ENCODE results near the gene DYNLL1. TPM values are rescaled to one million over a fixed set of nuclear protein-coding genes. Genes with fewer than 3 reads are reported as not detected.
"Not testable (repeated sequence)": the region's sequence is repeated elsewhere in the genome, so short reads cannot be mapped to it uniquely, and the experiment has no call there.

The DYNLL1 gene
- 100 to 1,000 TPM; 492 to 541 (median 519) TPM for polyA plus RNA-seq (ENCODE audit: insufficient read length in 4 of 4)

GRCh38 chr12:120495731-120496412, at the start of gene DYNLL1:
Gene DYNLL1, plus strand, starts transcription at chr12:120496113. Its CDS starts 309 bp downstream, at chr12:120496422.
- peak; percentile 94 to 98 (median 96) for DNase-seq (ENCODE audit: low read depth in 4 of 4, low spot score in 3 of 4)

GRCh38 chr12:120446844-120447178, 49.1 kb upstream of the DYNLL1 start:
- DNase-seq (ENCODE audit: low read depth in 4 of 4, low spot score in 3 of 4), result not testable (repeated sequence)

DNA sequence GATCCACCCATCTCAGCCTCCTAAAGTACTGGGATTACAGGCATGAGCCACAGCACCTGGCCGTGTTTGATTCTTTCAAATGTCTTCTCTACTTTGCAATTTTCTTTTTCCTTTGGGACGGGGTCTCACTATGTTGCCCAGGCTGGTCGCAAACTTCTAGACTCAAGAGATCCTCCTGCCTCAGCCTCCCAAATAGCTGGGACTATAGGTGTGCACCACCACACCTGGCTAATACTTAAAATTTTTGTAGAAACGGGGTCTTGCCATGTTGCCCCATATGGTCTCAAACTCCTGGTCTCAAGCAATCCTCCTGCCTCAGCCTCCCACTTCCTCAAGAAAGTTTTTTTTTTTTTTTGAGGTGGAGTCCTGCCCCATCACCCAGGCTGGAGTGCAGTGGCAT, 47.9 kb upstream of the DYNLL1 start:
- no peak for DNase-seq (ENCODE audit: low read depth in 4 of 4, low spot score in 3 of 4)

- DNase-seq (ENCODE audit: low read depth in 4 of 4, low spot score in 3 of 4), result not testable (repeated sequence)
Observed at GRCh38 chr12:120452524-120452923, 43.4 kb upstream of the DYNLL1 start.

DNA sequence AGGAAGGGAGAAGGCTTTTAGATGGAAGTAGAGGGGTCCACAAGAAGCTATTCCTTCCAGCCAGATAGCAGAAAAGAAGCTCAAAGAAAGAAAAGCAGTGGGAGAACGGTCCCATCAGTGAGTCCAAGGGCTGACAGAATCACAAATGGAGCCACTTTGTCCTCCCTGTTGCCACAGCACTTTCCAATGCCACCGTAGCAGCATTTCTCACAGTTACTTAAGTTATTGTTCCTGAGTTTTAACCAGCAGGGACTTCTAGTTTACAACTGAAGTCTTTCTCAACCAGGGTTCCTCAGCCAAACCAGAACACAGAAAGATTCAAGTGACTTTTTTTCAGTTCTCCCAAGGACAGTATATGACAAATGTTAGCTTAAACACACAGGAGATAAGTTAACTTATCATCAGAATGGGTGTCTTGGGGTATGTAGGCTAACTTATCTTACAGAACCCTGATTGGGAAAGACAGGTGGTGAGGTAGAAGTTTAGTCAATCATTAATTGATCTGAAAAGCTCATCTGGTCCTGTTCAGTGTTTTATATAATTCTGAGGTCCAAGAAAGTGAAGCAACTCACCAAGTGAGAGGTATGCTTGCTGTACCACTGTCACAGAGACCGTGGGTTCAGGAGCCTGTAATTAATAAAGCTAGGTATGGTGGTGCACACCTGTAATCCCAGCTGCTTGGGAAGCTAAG, 42.7 kb upstream of the DYNLL1 start:
- DNase-seq (ENCODE audit: low read depth in 4 of 4, low spot score in 3 of 4), result no peak

- DNase-seq (ENCODE audit: low read depth in 4 of 4, low spot score in 3 of 4), result no peak
Observed at GRCh38 chr12:120453977-120454376, 41.9 kb upstream of the DYNLL1 start.

DNA sequence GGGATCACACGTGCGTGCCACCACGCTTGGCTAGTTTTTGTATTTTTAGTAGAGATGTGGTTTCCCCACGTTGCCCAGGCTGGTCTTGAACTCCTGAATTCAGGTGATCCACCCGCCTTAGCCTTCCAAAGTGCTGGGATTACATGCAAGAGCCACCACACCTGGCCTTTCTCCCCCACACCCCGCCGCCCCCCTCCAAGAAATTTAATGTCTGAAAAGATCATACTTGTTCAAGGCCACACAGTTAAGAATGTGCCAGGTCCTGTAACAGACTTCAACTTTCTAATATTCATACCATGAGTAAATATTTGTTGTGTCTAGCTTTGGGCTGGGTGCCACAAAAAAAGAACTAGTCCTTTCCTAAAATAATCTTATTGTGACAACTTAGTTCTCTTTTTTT, 40.6 kb upstream of the DYNLL1 start:
- DNase-seq (ENCODE audit: low read depth in 4 of 4, low spot score in 3 of 4), result no peak

DNA sequence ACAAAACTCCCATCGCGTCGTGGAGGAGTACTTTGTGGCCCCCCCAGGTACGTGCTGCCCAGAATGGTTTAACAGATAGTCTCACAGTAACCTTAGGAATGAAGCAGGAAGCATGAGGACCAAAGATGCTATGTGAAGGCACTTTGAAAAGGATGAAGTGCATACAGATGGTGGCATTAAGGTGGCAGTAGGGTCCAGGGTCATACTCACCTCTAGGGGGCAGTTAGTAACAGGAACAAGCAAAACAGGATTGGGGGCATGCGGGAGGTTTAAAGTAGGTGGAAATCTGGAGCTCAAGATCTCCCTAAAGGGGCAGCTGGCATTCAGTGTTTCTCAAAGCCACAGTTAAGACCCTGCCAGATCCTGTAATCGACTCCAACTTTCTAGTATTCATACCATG, 38.8 kb upstream of the DYNLL1 start:
- DNase-seq (ENCODE audit: low read depth in 4 of 4, low spot score in 3 of 4), result no peak

- no peak for DNase-seq (ENCODE audit: low read depth in 4 of 4, low spot score in 3 of 4)
Observed at GRCh38 chr12:120460157-120460556, 35.8 kb upstream of the DYNLL1 start.

DNA sequence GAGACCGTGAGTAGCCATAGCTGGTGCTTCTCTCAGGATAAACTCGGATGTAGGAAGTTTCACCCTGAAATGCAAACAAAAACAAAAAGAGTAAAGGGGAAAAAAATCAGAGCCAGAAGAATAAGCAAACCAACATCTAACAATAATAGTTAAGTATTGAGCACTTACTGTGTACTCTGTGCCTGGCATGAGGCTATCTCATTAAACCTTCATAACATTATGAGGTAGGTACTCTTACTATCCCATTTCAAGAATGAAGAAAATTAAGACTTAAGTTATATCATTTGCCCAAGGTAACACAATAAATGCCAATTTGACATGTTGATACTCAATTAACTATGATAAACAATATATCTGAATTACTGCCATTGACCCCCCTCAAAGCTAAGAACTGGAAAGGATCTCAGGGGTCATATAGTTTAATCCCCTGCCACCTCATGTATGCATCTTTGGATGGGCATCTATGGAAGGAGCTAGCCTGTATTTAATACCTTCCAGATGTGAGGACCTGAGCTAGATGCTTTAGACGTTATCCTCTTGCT, 33.7 kb upstream of the DYNLL1 start:
- no peak for DNase-seq (ENCODE audit: low read depth in 4 of 4, low spot score in 3 of 4)

DNA sequence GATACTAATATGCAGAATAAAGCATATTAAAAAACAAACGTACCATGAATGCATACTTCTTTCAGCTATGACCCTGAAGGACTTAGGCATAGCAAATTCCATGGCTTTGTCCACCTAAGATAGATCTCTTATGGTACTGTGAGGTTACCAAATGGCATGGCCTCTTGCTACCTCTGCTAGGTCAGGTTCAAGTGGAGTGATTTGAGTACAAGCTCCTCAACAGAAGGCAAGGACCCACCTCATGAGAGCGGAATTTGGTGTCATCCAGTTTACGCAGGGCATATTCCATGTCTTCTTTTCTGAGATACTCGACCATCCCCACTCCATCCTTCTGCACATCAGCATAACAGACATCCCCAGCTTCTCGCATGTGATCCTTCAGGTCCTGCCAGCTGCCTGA, 32.2 kb upstream of the DYNLL1 start:
- DNase-seq (ENCODE audit: low read depth in 4 of 4, low spot score in 3 of 4), result no peak

GRCh38 chr12:120465756-120466155, 30.2 kb upstream of the DYNLL1 start:
- no peak for DNase-seq (ENCODE audit: low read depth in 4 of 4, low spot score in 3 of 4)

- no peak for DNase-seq (ENCODE audit: low read depth in 4 of 4, low spot score in 3 of 4)
Observed at GRCh38 chr12:120466560-120467315, 29.2 kb upstream of the DYNLL1 start.

DNA sequence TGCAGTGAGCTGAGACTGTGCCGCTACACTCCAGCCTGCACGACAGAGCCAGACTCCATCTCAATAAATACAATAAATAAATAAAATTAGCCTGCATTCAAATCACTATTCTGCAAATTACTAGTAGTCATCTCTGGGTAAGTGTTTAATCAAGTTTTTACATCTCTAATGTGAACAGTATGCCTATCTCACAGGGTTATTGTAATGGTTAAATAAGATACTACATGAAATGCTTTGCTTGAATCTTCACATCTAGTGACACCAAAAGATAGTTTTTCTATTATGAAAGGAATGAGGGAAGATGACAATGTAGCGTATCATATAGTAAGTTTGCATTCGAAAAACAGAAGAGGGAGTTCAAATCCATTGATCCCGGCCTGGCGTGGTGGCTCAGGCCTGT, 28.5 kb upstream of the DYNLL1 start:
- no peak for DNase-seq (ENCODE audit: low read depth in 4 of 4, low spot score in 3 of 4)

DNA sequence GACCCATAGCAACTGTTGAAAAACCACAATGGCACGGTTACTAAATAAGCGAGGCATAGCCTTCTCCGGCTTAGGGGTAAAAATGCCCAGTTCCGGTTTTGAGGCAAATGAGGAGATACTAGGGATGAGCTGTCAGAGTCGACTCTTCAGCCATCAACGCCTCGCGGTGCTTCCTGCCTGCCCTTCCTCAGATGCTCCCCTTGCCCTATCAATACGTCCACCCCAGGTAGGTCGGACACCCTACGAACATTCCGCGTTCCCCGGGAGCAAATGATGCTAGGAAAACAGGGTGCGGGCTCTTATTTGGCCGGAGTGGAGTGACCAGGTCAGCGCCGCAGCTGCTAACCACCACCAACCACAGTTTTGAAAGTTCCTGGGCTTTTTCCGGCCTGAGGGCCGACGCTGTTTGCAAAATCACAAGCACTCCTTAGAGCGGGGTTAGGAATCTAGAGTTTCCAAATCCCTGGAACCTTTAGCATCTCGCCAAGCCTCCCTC, 27.5 kb upstream of the DYNLL1 start:
- DNase-seq (ENCODE audit: low read depth in 4 of 4, low spot score in 3 of 4), result peak in 1 of 4 donors; percentile 28

DNA sequence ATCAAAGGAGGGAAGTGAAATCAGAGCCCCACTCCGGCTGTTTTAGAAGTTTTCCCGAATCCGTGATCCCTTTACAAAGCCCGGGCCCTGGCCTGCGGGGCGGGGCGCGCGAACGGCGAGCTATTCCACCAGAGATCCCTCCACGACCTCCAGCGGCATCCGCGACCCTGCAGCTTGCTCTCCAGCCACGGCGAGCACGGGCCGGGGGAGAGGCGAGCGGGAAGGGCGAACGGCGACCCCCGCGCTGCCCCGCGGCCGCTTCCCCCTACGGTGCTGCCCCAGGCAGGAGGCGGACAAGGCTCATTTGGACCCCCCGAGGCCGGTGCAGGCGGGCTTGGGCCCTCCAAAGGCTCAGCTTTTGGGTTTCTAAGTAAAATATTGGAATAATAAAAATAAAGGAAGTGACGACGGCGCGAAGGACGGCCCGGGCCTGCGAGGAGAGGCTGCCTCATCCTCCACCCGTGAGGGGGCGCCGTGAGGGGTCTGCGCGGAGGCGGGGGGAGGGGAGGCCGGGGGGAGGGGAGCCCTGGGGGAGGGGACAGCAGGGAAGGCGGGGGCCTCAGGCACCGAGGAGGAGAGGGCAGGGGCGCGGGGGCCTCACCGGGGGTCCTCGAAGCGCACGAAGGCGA, 27.0 kb upstream of the DYNLL1 start:
- peak in 1 of 4 donors; percentile 27 for DNase-seq (ENCODE audit: low read depth in 4 of 4, low spot score in 3 of 4)

DNA sequence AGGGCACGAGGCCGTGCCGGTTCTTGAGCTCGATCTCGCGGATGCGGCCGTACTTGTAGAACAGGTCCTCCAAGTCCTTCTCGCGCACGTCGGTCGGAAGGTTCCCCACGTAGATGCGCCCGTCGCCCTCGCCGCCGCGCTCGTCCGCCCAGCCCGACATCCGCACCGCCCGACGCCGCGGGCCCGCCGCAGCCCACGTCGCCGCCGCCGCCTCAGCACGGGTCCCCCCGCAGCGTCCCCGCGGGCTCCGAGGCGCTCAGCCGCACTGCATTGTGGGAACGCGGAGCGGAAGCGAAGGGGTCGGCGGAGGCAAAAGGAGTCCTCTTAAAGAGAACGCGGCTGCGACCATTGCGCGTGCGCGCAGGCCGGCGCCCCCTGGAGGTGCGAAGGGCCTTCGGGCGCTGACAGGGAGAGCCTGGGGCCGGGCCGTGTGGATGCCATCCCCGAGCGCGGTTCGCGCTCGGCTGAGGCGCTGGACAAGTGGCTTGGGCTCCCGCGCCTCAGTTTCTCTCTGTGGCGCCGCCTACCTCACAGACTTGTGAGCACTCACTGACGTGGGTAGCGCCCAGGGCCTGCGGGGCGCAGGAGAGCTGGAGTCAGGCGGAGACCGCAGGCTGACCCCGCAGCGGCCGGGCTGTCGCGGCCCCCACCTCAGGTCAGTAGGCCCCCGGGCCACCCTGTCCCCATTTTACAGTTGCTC, 26.3 kb upstream of the DYNLL1 start, which contains the start of gene SRSF9:
TSS of gene SRSF9 (minus strand) at position 299 of the 700 bp plus-strand sequence. CDS start at position 160, 139 bp downstream.
- peak; percentile 93 to 98 (median 94) for DNase-seq (ENCODE audit: low read depth in 4 of 4, low spot score in 3 of 4)

DNA sequence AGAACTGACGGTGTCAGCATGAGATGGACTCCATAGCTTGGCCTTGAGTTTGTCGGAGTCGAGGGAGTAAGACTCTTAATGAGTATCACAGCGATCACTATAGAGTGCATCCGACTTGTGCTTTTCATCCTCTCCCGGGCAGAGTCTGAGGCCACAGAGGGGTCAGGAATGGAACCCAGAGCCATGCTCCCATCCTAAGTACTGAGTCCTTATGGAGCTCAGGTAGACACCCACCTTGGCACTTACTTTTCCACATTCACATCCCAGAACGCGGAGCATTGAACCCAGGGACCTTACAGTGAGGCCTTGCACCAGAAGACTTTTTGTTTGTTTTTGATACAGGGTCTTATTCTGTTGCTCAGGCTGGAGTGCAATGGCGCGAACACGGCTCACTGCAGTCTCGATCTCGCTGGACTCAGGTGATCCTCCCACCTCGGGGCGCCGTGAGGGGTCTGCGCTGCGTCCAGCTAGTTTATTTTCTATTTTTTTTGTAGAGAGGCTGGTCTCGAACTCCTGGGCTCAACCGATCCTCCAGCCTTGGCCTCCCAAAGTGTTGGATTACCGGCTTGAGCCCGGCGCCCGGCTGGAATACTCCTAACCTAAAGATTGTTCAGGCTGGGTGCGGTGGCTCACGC, 25.6 kb upstream of the DYNLL1 start:
- no peak for DNase-seq (ENCODE audit: low read depth in 4 of 4, low spot score in 3 of 4)

GRCh38 chr12:120472521-120472920, 23.4 kb upstream of the DYNLL1 start:
- no peak for DNase-seq (ENCODE audit: low read depth in 4 of 4, low spot score in 3 of 4)
